Middle frontal gyrus (tissue), 1 donor: ENCODE data around the gene DAB2IP.

Experiments
- DNase-seq: peaks from one replicate; pipeline ENCODE4 v3.0.0-alpha.2; 2015; ENCODE audit warnings: low spot score; ENCODE audit errors: extremely low spot score

The DAB2IP gene

DNA sequence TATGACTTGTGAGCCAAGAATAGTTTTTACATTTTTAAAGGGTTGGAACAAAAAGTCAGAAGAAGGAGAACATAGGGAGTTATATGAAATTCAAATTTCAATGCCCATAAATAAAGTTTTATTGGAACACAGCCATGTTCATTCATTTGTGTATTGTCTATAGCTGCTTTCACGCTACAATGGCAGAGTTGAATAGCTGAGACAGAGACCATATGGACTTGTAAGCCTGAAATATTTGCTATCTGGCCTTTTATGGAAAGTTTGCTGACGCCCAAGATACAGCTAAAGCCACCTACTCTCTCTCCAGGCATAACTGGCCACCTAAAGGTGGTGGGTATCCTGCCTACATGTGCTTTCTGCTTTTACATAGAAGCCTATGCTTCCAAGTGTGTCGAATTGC is 10.9 kb downstream of the DAB2IP start:
- DNase-seq: no peak

DNA sequence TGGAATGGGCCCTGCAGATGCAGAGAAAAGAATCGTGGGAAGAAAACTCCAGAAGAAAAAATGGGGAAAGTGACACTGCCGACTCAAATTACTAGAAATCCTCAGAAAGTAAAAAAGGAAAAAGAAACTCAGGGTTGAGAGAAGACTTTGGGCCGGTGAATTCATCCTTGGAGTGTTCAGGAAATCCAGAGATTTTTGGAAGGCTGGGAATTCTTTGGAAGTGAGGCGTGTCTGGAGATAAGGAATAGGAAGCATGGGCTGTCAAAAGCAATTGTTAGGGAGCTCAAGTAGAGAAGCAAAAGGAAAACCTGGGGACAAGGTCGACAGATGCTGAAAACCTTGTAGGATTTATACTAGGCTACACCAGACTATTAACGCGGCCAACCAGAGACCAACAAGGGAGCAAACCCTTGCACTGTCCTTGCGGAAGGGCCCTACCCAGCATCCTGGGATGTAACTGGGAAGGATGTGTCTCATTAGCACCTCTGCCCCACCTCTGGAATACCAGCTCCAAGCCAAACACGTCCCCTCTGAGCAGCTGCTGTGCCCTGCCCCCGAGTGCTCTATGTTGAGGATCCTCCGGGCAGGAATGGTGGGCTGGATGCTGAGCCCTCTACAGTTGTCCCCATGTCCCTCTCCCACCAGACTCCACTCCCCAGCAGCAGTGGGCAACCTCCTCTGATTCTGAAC is 11.6 kb downstream of the DAB2IP start:
- DNase-seq: no peak

DNA sequence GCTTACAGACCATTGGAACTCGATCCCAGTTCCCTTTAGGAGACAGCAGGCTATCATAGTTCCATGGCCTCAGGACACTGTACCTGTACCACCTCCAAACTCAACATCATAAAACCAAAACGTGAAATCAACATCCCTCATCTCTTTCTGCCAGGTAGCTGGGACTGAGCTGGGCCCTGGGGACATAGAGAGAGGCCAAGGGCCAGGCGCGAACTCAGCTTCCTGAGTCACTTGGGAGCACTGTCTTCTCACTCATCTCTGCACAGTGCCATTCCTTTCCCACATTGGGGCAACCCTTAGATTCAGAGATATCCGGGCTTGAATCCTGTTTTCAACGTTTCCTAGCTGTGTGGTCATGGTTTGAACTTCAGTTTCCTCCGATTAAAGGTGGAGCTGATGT is 12.2 kb downstream of the DAB2IP start:
- DNase-seq: no peak

DNA sequence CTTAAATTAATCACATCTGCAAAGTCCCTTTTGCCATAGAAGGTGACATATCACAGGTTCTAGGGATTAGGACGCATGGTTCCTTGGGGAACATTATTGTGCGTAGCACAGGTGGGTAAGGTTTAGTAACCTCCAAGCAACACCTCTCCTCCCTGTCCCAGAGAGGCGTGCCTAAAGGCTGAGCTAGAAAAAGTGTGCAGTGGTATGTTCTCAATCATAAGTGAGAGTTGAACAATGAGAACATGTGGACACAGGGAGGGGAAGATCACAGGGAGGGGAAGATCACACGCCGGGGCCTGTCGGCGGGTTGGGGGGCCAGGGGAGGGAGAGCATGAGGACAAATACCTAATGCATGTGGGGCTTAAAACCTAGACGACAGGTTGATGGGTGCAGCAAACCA is 14.9 kb downstream of the DAB2IP start:
- no peak for DNase-seq

DNA sequence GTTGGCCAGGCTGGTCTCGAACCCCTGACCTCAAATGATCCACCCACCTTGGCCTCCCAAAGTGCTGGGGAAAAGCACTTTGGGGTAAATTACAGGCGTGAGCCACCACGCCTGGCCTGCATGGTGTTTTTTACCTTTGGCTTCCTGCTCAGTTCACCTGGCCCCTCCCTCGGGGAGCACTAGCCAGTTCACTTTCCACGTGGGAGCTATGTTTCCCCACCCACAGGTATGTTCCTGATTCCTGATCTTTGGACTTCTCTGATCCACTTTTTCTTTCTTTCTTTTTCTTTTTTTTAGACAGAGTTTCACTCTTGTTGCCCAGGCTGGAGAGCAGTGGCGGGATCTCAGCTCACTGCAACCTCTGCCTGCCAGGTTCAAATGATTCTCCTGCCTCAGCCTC is 15.8 kb downstream of the DAB2IP start:
- no peak for DNase-seq

DNA sequence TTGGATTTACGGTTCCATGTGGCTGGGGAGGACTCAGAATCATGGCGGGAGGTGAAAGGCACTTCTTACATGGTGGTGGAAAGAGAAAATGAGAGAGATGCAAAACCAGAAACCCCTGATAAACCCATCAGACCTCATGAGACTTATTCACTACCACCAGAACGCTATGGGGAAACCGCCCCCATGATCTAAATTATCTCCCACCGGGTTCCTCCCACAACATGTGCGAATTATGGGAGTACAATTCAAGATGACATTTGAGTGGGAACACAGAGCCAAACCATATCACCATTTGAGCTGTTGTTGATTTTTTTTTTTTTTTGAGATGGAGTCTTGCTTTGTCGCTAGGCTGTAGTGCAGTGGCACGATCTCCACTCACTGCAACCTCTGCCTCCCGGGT is 16.5 kb downstream of the DAB2IP start:
- no peak for DNase-seq

DNA sequence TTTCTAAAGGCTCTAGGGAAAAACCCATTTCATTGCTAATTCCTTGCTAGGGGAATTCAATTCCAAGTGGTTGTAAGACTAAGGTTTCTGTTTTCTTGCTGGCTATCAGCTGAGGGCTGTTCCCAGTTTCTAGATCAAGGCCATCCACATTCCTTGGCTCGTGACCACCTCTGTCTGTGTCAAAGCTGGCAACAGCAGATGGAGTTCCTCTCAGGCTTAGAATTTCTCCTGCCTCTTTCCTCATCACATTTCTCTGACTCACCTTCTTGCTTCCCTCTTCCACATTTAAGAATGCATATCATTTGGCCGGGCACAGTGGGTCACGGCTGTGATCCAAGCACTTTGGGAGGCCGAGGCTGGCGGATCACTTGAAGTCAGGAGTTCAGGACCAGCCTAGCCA is 19.0 kb downstream of the DAB2IP start:
- DNase-seq: peak; percentile 56

DNA sequence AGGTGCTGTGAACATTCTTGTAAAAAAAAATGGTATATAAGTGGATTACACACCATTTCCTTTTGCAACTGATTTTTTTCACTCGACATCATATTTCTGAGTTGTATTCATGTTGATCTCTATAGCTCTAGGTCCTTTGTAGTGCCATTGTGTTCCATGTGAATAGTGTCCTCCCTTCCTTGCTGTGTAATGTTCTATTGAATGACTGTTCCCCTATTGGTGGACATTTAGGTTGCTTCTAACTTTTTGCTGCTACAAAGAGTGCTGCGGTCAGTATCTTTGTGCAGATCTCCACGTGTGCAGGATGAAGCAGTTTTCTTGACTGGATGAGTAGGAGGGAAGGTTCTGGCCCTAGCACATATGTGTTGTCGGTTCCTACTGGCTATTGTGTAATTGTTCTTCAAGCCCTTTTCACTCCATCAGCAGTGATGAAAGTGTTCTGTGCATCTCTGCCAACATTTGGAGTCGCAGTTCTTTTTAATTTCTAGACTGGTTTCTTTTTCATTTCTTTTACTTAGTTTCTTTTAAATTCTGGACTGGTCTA is 20.2 kb downstream of the DAB2IP start:
- DNase-seq: no peak

DNA sequence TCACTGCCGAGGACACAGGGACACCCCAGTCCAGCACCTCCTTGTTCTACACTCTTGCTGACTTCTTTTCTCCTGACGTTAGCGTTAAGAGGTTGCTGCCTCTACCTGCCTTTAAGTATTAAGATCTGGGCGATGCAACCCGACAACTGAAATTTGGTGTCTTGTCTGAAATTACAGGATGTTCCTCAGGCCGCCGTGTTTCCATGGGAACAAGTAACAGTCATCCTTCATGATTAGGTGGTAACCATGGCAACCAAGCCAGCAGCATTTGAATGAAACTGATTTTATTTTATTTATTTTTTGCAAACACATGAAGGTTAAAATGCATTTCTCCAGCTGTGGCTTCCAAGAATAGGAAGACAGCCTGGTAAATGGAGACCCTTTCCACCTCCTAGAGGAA is 20.8 kb downstream of the DAB2IP start:
- peak; percentile 45 for DNase-seq

DNA sequence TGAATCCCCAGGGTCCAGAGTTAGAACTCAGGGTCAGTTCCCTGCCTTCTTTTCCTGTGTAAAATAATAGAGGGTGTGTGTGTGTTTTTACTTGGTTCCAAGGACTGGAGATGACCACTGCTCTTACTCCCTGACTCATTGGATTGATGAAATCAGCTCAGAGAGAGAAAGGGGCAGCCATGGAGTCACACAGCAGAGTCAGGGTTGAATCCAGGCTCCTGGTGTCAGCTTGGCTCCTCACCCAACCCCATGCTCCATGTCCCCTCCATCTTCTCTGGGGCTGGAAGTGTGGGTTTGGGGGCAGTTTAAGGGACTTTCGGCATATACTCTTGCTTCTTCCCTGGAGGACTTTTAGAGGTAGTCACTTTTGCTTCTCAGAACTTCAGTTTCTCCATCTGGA is 21.6 kb downstream of the DAB2IP start:
- DNase-seq: no peak

DNA sequence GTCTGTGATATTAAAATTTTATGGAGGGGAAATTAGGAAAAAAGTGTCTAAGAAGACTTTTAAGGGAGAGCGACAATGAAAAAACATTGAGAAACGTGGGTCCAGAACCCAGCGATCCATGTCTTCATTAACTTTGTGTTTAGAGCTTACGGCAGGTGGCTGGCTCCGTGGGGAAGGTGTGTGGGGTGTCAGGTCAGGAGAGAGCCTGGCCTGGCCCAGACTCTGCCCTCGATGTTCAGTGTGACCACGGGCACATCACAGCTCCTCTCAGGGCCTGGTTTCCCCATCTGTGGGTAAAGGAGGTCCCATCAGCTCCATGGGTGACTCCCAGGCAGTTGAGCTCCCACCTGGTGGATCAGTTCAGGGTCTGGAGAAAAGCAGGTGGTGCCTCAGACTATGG is 22.1 kb downstream of the DAB2IP start:
- DNase-seq: no peak

DNA sequence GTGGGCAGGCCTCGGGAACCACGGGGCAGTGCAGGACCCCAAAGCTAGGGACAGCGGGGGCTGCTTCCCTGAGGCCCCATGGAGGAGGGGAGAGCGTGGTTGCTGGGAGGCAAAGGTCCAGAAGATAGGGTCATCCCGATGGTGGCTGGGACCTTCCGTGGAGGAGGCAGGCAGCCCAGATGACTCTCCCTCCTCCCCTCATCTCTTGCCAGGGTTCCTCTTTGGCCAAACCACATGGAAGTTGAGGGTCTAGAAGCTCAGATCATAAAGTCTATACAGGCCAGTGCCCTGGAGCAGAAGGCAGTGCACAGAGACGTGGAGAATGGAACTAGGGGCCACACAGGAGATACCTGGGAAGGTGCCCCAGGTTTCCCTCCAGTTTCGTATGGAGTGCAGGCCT is 22.6 kb downstream of the DAB2IP start:
- no peak for DNase-seq

DNA sequence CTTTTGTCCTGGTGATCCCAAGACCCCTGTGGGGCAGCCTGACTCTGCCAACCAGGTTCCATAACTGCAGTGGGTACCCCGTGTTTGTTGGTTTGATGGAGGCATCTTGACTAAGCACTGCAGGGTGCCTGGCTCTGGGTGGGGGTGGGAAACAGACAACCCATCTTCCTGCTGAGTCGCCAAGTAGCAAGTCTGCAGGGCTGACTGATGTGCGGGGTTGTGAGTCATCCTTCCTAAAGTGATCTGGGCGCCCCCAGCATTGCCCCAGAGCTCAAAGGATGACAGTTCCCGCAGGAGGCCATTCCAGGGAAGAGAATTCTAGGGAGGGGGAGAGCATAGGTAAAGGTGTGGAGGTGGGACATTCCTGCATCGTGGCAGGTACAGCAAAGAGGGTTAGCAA is 23.5 kb downstream of the DAB2IP start:
- no peak for DNase-seq

DNA sequence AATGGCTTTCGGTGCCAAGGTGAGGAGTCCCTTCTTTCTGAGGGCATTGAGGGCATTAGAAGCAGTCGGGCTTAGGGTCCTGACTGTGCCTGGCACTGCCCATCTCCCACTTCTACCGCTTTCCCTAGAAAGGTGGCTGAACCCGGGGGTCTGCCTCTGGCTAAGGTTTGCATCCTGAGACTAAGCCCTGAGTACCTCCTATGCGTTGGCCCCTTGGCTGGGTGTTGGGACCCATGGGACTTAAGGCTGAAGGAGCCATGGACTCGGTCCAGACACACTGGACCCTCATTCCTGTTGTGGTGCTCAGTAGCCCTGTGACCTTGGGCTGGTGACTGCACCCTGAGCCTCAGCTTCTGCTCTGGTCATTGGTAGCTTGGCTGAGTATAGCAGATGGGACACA is 23.9 kb downstream of the DAB2IP start:
- no peak for DNase-seq

DNA sequence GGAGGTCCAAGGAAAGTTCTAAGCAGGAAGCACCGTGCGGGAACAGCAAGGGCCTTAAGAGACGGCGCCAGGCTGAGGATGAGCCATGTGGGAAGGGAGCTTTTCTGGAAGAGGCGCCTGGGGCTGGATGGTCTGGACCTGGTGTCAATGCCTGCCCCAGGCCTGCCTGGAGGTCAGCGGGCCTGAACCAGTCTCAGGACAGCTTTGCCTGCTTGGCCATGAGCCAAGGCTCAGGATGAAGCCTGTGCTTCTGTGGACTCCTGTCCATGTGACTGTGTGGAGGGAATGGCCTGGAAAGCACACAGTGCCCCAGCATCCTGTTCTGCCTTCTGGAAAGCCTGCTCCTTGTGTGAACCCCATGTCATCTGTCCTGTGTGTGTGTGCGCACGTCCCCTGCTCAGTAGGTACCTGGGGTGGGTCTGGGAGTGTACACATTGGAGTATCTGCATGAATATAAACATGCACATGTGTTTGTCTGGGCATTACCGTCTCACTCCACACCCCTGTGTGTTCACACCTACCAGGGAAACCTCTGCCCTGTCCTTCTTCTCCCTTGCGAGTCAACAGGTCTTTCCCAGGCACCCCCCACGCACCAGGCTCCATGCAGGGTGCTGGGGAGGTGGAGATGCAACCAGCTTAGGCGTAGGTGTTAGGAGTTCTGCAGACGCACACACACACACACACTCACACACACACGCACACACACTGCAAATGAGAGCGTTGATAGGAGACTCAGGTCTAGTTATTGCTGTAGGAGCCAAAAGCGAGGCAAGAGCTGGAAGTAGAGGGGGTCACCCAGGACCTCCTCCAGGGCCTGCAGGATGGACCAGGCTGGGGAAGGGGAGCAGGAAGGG is 24.8 kb downstream of the DAB2IP start:
- no peak for DNase-seq

DNA sequence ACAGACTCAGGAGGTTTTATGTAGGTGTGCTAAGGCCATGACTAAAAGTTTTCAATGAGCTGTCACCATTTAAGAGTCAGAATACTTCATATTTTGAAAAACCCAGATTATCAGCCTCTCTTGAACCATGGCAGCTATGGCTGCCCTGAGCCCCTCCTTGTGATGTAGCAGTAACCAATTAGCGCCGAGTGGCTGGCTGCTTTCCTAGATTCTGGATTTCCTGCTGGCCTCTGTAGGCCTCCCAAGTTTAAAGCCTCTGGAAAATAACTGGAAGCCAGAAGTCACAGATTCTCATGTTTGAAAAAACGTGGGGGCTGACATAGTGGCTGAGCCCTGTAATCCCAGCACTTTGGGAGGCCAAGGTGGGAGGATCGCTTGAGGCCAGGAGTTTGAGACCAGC is 25.5 kb downstream of the DAB2IP start:
- DNase-seq: no peak

DNA sequence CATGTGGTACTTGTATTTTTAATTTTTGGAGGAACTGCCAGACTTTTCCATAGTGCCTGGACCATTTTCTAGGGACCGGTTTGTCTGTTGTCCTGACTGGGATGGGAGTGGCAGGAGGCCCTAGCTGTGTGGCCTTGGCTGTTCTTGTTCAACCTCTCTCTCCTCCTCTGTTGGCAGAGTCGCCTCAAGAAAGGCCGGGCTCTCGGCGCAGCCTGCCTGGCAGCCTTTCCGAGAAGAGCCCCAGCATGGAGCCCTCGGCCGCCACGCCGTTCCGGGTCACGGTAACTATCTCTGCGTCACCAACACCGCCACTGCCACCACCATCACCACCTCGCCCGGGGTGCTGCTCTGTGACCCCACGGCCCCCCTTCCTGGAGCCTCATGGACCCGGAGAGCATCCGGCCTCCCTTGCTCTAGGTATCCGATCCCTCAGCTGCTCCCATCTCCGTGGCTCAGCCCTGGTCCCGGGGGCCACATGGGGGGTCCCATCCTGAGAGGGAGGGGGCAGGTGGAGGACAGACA is 27.1 kb downstream of the DAB2IP start:
- DNase-seq: no peak

DNA sequence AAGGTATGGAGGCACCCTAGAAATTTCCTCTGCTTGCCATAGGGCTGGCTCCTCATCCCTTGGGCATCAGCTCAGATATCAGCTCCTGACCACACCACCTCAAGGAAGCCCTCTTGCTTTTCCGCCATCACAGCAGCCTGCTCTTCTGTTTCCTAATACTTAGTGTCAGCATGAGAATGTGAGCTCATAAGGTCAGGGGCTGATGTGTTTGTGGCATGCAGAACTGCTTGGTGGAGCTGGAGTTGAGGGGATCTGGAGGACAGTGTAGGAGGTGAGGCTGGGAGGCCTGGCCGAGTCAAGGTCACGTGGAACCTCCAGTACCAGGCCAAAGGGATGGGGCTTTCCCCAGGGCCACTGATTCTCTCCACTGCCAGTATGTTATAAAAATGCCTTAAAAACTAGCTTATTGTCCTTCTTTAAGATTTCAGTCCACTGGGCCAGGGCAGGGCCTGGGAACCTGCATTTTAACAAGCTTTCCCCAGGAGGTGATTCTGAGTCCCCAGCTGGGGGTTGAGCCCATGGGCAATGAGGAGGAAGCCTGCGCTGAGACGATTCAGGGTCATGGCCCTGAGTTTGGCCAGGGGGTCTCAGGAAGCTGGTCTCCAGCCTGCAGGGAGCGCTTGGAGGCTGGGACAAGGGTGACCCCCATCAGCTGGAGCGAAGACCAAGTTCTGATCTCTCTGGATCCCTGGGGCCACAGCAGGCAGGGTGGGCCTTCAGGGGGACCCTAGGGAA is 28.6 kb downstream of the DAB2IP start:
- no peak for DNase-seq

DNA sequence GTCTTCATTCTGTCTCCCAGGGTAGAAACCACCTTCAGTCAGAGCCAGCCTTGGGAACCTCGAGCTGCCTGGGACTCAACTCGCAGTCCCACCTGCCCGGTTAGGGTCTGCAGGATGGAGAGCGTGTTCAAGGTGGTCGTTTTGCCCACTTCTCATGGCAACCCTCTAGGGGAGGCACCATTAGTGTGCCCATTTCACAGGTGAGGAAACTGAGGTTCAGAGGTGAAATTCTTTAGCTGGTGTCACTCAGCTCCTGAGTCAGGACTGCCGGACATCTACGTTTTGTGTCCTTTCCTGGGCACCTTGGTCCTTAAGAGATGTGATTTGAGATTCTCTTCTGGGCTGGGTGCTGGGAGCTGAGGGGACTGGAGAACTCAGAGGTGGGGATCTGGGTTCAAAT is 30.0 kb downstream of the DAB2IP start:
- no peak for DNase-seq

DNA sequence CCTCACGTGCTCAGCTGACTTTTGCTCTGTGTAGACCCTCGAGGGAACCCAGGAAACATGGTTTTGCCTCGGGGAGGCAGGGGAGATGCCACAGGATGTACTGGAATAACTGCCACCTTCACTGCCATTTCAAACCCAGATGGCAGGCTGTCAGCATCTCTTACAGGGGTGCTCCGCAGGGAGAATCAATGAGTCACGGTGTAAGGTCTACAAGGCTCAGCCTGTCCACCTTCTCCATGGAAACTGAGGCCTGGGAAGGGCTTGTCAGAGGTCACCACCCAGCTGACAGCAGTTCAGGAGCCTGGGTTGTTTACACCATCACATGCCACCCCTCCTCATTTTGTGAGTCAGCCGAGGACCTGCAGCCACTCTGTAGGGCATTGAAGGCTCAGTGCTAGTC is 30.8 kb downstream of the DAB2IP start:
- DNase-seq: no peak

DNA sequence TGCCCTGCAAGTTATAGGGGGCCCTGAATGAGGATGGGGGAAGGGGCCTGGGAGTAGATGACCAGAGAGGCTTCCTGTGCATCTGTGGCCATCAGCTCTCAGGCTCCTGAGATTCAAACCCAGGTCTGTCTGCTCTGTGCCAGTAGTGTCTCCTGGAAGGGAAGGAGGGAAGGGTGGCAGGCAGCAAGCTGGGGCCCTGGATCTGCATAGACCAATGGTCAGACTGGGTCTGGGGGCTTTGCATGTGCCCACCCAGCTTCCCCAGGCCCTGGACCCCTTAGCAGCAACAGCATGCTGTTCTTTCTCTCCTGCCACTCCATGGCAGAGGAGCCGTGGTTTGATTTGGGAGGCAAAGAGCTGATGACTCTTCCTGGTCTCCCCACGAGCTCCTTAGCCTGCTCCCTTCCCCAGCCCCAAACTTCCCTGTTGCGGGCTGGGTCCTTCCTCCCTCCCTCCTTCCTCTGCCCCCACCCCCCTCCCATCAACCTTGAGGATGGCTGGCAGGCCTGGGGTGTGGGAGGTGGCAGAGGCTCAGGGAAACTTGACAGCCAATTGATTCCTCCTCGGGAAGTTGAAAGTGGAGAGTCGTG is 31.6 kb downstream of the DAB2IP start:
- no peak for DNase-seq
